ENCODE results near the gene CIB2.

Gene CIB2

DNA sequence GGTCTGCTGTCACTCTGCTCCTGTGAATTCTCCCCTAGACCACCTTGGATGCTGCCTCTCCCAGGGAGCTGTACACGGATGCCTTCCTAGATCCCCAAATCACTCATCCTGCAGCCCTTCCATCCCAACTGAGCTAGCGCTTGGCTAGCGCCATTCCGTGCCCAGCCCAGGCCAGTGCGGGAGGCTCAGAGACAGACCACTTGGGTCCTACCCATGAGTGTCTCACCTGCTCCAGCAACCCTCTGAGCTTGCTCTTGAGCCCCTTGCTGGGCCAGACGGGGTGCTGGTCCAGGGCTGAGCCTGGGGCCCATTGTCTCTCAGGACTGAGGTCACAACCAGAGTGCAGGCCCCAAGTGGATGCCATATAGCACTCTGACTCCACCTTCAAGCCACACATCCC lies 21.1 kb downstream of the CIB2 start:
- no peaks in the 10 kb centered on the region for H3K9me3 Mint-ChIP-seq
- no peaks in the 10 kb centered on the region for H3K27me3 Mint-ChIP-seq (ENCODE audit: low read depth)
- H3K27ac Mint-ChIP-seq = no peak overlapping the region
- no peaks in the 10 kb centered on the region for H3K36me3 Mint-ChIP-seq (ENCODE audit: low read depth)
- no peaks in the 10 kb centered on the region for H3K4me1 Mint-ChIP-seq
- no peak for TF ChIP-seq CTCF (IDR thresholded peaks at IDR 0.05; ENCODE audit: unreplicated experiment in 3 of 3)
- no peak overlapping the region for H3K4me3 Mint-ChIP-seq

DNA sequence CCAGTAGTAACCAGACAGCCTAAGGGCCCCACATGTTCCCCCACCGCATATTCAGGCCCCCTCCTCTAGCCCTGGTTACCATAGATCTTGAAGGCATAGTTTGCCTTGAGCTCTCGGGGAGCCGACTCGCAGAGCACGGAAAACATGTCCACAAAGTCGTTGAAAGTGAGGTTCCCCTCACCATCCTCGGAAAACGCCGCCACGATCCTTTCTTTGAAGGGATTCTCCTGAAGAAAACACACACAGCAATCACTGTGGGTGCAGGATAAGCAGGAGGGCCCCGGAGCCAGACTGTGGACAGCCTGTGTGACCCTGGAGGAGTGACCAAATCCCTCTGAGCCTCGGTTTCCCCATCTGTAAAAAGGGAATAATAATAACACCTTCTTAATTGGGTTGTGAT lies 22.1 kb downstream of the CIB2 start:
- Mint-ChIP-seq H3K27me3 (ENCODE audit: low read depth) (no peaks in the 10 kb centered on the region), H3K9me3 (no peaks in the 10 kb centered on the region), H3K36me3 (ENCODE audit: low read depth) (no peaks in the 10 kb centered on the region), H3K4me1 (peaks cover 5% of the 10 kb centered on the region), H3K4me3 (no peak overlapping the region), H3K27ac (no peak overlapping the region)
- no peak for TF ChIP-seq CTCF (IDR thresholded peaks at IDR 0.05; ENCODE audit: unreplicated experiment in 3 of 3)

GRCh38 chr15:78108300-78109084 lies 22.8 kb downstream of the CIB2 start:
- no peaks in the 10 kb centered on the region for H3K36me3 Mint-ChIP-seq (ENCODE audit: low read depth)
- H3K4me1 Mint-ChIP-seq = peaks cover 8% of the 10 kb centered on the region
- peak; percentile 87 to 95 (median 93) for TF ChIP-seq CTCF (IDR thresholded peaks at IDR 0.05; ENCODE audit: unreplicated experiment in 3 of 3)
- H3K27ac Mint-ChIP-seq = no peak overlapping the region
- no peak overlapping the region for H3K4me3 Mint-ChIP-seq
- H3K9me3 Mint-ChIP-seq = no peaks in the 10 kb centered on the region
- H3K27me3 Mint-ChIP-seq (ENCODE audit: low read depth) = no peaks in the 10 kb centered on the region

DNA sequence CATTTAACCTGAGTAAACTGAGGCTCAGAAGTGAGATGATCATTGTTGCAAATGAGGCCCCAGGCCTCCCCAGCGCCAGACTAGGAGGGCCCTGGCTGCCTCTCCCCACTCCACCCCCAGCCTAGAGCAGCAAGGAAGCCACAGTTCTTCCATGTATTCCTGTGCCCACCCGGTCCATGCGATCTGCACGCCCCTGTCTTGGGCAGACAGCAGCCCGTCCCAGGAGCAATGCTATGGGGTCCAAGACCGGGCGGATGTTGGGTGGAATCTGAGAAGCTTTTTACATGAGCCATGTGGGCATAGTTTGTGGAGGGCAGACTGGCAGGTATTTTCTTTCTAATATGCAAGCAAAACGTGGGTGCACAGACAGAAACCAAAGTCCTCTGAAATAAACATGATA lies 23.8 kb downstream of the CIB2 start:
- H3K36me3 Mint-ChIP-seq (ENCODE audit: low read depth) = no peaks in the 10 kb centered on the region
- no peak overlapping the region for H3K4me3 Mint-ChIP-seq
- no peak overlapping the region for H3K27ac Mint-ChIP-seq
- peaks cover 8% of the 10 kb centered on the region for H3K4me1 Mint-ChIP-seq
- no peaks in the 10 kb centered on the region for H3K9me3 Mint-ChIP-seq
- no peak for TF ChIP-seq CTCF (IDR thresholded peaks at IDR 0.05; ENCODE audit: unreplicated experiment in 3 of 3)
- H3K27me3 Mint-ChIP-seq (ENCODE audit: low read depth) = no peaks in the 10 kb centered on the region

DNA sequence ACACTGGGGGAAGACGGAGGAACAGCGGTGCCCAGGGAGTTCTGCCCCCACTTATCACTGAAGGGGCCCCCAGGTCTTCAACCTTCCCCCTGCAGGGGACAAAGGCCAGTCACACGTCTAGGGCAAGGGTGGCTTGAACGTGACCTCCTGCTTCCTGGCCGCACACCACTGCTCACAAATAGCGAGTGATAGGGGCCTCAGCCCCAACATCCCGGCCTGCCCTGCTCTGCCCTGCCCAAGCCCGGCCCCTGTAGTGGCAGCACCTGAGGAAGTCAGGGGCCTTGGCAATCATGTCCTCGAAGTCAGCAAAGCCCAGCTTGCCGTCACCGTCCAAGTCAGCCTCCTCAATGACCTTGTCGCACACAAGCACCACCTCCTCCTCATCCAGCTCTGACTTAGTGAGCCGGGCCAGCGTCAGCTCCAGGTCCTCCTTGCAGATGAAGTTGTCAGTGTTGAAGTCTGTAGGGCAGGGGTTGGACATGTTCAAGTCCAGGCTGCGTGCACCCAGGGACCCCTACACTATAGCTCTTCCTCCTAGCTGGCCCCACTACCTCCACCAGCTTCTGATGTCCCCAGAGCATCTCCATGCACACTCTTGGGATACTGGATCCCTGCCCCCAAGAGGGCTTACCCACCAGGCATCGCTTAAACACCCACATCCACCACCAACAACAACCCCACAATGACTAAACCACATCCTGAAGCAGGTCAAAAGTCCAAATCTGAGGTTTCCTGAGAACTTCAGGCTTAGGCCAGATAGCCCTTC lies 25.6 kb downstream of the CIB2 start:
- no peak overlapping the region for H3K4me3 Mint-ChIP-seq
- TF ChIP-seq CTCF (IDR thresholded peaks at IDR 0.05; ENCODE audit: unreplicated experiment in 3 of 3) = no peak
- H3K4me1 Mint-ChIP-seq = peaks cover 8% of the 10 kb centered on the region
- H3K36me3 Mint-ChIP-seq (ENCODE audit: low read depth) = no peaks in the 10 kb centered on the region
- no peaks in the 10 kb centered on the region for H3K27me3 Mint-ChIP-seq (ENCODE audit: low read depth)
- H3K9me3 Mint-ChIP-seq = no peaks in the 10 kb centered on the region
- H3K27ac Mint-ChIP-seq = peak overlapping the region in 1 of 3 experiments; percentile 54

Measured in nephron (organoid).